Measurements from ENCODE around the gene MPPED2. TPM values are rescaled to one million over a fixed set of nuclear protein-coding genes. Genes with fewer than 3 reads are reported as not detected.

The MPPED2 gene
- total RNA-seq, 1 donor from 2014 or later = 1.6 TPM

DNA sequence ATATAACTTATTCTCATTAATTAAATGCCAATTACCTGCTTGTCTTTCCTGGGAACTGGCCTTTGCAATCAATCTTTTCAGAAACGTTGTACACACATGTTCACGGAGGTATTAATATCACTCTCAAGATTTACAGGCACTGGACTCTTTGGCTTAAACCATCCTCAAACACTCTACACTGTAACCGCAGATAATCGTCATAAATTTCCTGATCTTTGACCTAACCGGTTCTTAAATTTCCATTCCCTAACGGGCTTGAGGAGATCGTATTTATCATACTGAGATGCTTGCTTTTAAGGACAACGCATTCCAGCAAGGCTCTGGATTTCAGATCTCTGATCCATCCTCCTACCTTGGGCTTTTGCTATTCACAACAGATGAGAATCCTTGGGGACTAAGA lies 190.4 kb downstream of the MPPED2 start:
- Histone ChIP-seq H3K79me2 (ENCODE audit: insufficient read depth, low read length) (no peaks in the 10 kb centered on the region), H3K9me3 (ENCODE audit: insufficient read depth, low read depth, low read length) (no peaks in the 10 kb centered on the region), H3K4me1 (ENCODE audit: insufficient read depth, low read length) (peaks cover 4% of the 10 kb centered on the region), H3K4me3 (ENCODE audit: insufficient read depth, low read depth, low read length) (no peak overlapping the region), H3K9ac (ENCODE audit: low read length) (no peak overlapping the region), H4K20me1 (ENCODE audit: insufficient read depth, low read length) (no peaks in the 10 kb centered on the region), H3K36me3 (ENCODE audit: insufficient read depth, low read length) (no peaks in the 10 kb centered on the region), H2AFZ (ENCODE audit: low read depth, low read length) (no peak overlapping the region), H3K27me3 (ENCODE audit: insufficient read depth, low read length) (no peaks in the 10 kb centered on the region), H3K27ac (ENCODE audit: low read depth, low read length) (no peak overlapping the region), H3K4me2 (ENCODE audit: low read length) (no peak overlapping the region)
- no peak for FAIRE-seq
- Mint-ChIP-seq H3K27ac (ENCODE audit: unreplicated experiment) (no peak overlapping the region), H3K27me3 (ENCODE audit: low read depth, unreplicated experiment) (no peaks in the 10 kb centered on the region), H3K4me3 (ENCODE audit: unreplicated experiment) (no peak overlapping the region), H3K36me3 (ENCODE audit: low read depth, unreplicated experiment) (no peaks in the 10 kb centered on the region), H3K9me3 (ENCODE audit: unreplicated experiment) (no peaks in the 10 kb centered on the region), H3K4me1 (ENCODE audit: low read depth, unreplicated experiment) (no peaks in the 10 kb centered on the region)
- TF ChIP-seq, protein P1, sequence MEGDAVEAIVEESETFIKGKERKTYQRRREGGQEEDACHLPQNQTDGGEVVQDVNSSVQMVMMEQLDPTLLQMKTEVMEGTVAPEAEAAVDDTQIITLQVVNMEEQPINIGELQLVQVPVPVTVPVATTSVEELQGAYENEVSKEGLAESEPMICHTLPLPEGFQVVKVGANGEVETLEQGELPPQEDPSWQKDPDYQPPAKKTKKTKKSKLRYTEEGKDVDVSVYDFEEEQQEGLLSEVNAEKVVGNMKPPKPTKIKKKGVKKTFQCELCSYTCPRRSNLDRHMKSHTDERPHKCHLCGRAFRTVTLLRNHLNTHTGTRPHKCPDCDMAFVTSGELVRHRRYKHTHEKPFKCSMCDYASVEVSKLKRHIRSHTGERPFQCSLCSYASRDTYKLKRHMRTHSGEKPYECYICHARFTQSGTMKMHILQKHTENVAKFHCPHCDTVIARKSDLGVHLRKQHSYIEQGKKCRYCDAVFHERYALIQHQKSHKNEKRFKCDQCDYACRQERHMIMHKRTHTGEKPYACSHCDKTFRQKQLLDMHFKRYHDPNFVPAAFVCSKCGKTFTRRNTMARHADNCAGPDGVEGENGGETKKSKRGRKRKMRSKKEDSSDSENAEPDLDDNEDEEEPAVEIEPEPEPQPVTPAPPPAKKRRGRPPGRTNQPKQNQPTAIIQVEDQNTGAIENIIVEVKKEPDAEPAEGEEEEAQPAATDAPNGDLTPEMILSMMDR (IDR thresholded peaks at IDR 0.05; ENCODE audit: insufficient read depth, low read depth, low read length) = no peak
- no peak for TF ChIP-seq EZH2 (IDR thresholded peaks at IDR 0.05; ENCODE audit: insufficient read depth, low read length)
- no peak for DNase-seq (ENCODE audit: low read depth)

DNA sequence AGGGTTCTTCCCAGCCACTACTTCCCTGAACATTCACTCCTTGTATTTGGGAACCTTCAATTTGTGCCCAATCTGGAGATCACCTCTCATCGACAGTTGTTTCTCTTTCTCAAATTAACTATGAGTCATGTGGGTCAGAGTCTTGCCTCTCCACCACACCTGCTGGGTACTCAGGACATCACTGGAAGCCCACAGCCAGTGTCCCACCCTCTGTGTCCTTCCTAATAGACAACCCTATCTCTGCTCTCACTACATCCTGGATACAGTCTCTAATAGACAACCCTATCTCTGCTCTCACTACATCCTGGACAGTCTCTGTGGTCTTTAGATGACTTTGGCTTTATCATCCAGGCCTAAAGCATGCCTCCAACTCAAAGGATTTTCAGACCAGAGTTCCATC lies 193.1 kb downstream of the MPPED2 start:
- H4K20me1 ChIP-seq (ENCODE audit: insufficient read depth, low read length) = no peaks in the 10 kb centered on the region
- no peak overlapping the region for H3K4me2 ChIP-seq (ENCODE audit: low read length)
- H3K27ac Mint-ChIP-seq (ENCODE audit: unreplicated experiment) = no peak overlapping the region
- no peak overlapping the region for H3K4me3 ChIP-seq (ENCODE audit: insufficient read depth, low read depth, low read length)
- H3K36me3 Mint-ChIP-seq (ENCODE audit: low read depth, unreplicated experiment) = no peaks in the 10 kb centered on the region
- TF ChIP-seq EZH2 (IDR thresholded peaks at IDR 0.05; ENCODE audit: insufficient read depth, low read length) = no peak
- TF ChIP-seq, protein P1 (IDR thresholded peaks at IDR 0.05; ENCODE audit: insufficient read depth, low read depth, low read length) = no peak
- H3K27me3 ChIP-seq (ENCODE audit: insufficient read depth, low read length) = no peaks in the 10 kb centered on the region
- DNase-seq (ENCODE audit: low read depth) (no peak), FAIRE-seq (no peak)
- H3K27ac ChIP-seq (ENCODE audit: low read depth, low read length) = no peak overlapping the region
- no peaks in the 10 kb centered on the region for H3K36me3 ChIP-seq (ENCODE audit: insufficient read depth, low read length)
- no peaks in the 10 kb centered on the region for H3K4me1 Mint-ChIP-seq (ENCODE audit: low read depth, unreplicated experiment)
- H3K9ac ChIP-seq (ENCODE audit: low read length) = no peak overlapping the region
- H3K27me3 Mint-ChIP-seq (ENCODE audit: low read depth, unreplicated experiment) = peaks cover 4% of the 10 kb centered on the region
- no peaks in the 10 kb centered on the region for H3K9me3 Mint-ChIP-seq (ENCODE audit: unreplicated experiment)
- H3K9me3 ChIP-seq (ENCODE audit: insufficient read depth, low read depth, low read length) = no peaks in the 10 kb centered on the region
- H3K4me1 ChIP-seq (ENCODE audit: insufficient read depth, low read length) = peaks cover 4% of the 10 kb centered on the region
- no peaks in the 10 kb centered on the region for H3K79me2 ChIP-seq (ENCODE audit: insufficient read depth, low read length)
- no peak overlapping the region for H2AFZ ChIP-seq (ENCODE audit: low read depth, low read length)
- H3K4me3 Mint-ChIP-seq (ENCODE audit: unreplicated experiment) = no peak overlapping the region

DNA sequence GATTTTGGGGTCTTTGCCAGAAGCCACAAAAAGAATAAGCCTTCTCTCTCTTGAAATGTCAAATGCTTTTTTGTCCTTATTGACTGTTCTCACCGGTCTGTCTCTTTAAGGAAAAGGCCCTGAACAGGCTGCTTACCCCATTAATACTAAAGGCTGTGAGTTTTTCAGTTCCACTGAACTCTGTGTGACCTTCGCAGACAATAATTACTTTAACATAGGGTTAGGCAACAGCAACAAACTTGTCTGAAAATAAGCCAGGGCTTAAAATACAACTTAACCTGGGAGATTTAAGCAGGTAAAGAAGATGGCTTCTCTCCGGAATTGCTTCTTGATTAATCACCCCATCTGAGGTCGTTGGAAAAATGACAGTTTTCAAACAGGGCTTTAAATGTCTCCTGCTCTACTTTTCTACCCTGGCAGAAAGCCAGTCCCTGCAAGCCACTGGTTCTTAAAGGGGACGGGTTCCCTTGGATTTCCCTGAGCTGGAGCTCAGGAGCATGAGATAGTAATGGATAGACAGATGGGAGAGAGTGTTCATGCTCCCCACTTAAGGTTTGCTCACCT lies 193.8 kb downstream of the MPPED2 start:
- DNase-seq (ENCODE audit: low read depth) (no peak), FAIRE-seq (no peak)
- Mint-ChIP-seq H3K27ac (ENCODE audit: unreplicated experiment) (no peak overlapping the region), H3K27me3 (ENCODE audit: low read depth, unreplicated experiment) (peaks cover 4% of the 10 kb centered on the region), H3K36me3 (ENCODE audit: low read depth, unreplicated experiment) (no peaks in the 10 kb centered on the region), H3K4me1 (ENCODE audit: low read depth, unreplicated experiment) (no peaks in the 10 kb centered on the region), H3K9me3 (ENCODE audit: unreplicated experiment) (no peaks in the 10 kb centered on the region), H3K4me3 (ENCODE audit: unreplicated experiment) (no peak overlapping the region)
- H3K79me2 ChIP-seq (ENCODE audit: insufficient read depth, low read length) = no peaks in the 10 kb centered on the region
- no peak overlapping the region for H2AFZ ChIP-seq (ENCODE audit: low read depth, low read length)
- no peaks in the 10 kb centered on the region for H4K20me1 ChIP-seq (ENCODE audit: insufficient read depth, low read length)
- H3K4me3 ChIP-seq (ENCODE audit: insufficient read depth, low read depth, low read length) = no peak overlapping the region
- TF ChIP-seq EZH2 (IDR thresholded peaks at IDR 0.05; ENCODE audit: insufficient read depth, low read length) = no peak
- TF ChIP-seq, protein P1 (IDR thresholded peaks at IDR 0.05; ENCODE audit: insufficient read depth, low read depth, low read length) = no peak
- H3K27ac ChIP-seq (ENCODE audit: low read depth, low read length) = no peak overlapping the region
- H3K27me3 ChIP-seq (ENCODE audit: insufficient read depth, low read length) = no peaks in the 10 kb centered on the region
- H3K9me3 ChIP-seq (ENCODE audit: insufficient read depth, low read depth, low read length) = no peaks in the 10 kb centered on the region
- H3K4me1 ChIP-seq (ENCODE audit: insufficient read depth, low read length) = peaks cover 4% of the 10 kb centered on the region
- no peaks in the 10 kb centered on the region for H3K36me3 ChIP-seq (ENCODE audit: insufficient read depth, low read length)
- no peak overlapping the region for H3K9ac ChIP-seq (ENCODE audit: low read length)
- H3K4me2 ChIP-seq (ENCODE audit: low read length) = peak overlapping the region; percentile 26
